ENCODE data around the gene S100A7. TPM values are rescaled to one million over a fixed set of nuclear protein-coding genes. Genes with fewer than 3 reads are reported as not detected.

The S100A7 gene
- total RNA-seq (2014; rRNA removed; shearing (Covaris generic)) = not detected in 2 replicates

DNA sequence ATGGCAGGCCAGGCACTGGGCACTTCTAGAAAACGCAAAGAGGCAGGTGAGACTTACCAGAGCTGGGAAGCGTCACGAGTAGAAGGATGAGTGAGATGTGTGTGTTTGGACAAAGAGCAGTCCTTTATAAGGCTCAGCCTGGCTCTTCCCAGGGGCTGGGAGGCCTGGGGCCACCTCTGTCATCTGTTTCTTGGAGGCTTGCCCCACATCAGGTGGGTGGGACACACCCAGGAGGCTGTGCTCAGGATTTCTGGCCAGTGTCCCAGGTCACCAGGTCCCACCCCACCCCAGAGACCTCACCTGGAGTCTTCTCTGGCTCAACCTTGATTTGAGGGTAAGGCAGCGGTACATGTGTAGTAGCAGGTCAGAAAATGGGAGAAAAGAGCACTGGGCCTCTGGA lies at the start of gene S100A7:
Gene S100A7, minus strand, starts transcription at position 101 of the 400 bp plus-strand sequence. CDS start 1,638 bp downstream, outside the sequence.
- DNase-seq (ENCODE audit: low spot score) = no peak

GRCh38 chr1:153509729-153510354 lies 49.4 kb upstream of the S100A7 start:
- peak; percentile 60 for DNase-seq (ENCODE audit: low spot score)

- DNase-seq (ENCODE audit: low spot score) = no peak
Measured at GRCh38 chr1:153509036-153509435, 48.6 kb upstream of the S100A7 start.

DNA sequence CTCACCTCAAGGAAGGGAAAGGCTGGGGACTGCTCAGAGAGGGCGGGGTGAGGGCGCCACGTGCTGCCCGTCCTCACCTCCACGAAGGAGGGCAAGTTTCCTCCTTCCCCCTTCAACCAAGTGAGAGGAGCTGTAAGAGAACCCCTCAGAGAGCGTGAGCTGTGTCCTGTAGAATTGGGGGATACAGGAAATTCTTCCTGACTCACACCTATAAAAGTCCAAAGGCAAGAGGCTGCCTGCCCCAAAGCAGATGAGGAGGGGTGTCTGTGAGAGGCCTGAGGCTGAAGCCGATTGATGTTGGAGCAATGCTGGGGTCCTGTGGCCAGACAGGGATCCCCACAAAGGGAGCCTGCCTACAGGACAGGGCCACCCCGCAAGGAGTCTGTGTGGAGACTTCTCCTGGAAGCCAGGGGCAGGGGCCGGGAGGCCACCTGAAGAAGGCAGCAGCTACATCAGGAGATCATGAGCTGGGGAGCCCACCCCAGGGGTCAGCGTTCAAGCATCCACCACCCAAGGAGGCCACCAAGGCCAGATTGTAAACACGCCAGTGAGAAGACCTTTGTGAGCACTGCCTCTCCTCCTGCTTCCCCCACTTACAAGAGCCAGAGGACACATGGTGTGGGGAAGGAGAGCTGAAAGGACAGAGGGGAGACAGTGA lies 47.6 kb upstream of the S100A7 start:
- DNase-seq (ENCODE audit: low spot score) = no peak

GRCh38 chr1:153506831-153507413 lies 46.5 kb upstream of the S100A7 start:
- peak; percentile 74 for DNase-seq (ENCODE audit: low spot score)

GRCh38 chr1:153506386-153506785 lies 45.9 kb upstream of the S100A7 start:
- no peak for DNase-seq (ENCODE audit: low spot score)

DNA sequence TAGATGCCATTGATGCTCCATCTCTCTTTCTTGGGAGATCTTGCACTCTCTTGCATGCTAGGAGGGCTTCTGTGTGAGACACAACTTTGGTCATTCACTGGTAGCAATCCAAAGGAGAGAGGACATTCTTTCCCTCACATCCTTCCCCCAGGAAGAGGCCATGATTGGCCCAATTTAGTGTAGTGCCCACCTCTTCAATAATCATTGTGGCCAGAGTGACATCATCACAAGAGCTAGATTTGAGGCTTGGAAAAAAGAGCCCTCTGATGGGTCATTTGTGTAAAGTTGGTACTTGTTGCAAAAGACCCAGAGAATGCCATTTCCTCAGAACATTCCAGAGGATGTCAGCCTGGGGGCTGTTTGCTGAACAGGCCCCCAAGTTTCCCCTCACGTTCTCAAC lies 45.1 kb upstream of the S100A7 start:
- DNase-seq (ENCODE audit: low spot score) = no peak

GRCh38 chr1:153503766-153504165 lies 43.3 kb upstream of the S100A7 start:
- DNase-seq (ENCODE audit: low spot score) = no peak

DNA sequence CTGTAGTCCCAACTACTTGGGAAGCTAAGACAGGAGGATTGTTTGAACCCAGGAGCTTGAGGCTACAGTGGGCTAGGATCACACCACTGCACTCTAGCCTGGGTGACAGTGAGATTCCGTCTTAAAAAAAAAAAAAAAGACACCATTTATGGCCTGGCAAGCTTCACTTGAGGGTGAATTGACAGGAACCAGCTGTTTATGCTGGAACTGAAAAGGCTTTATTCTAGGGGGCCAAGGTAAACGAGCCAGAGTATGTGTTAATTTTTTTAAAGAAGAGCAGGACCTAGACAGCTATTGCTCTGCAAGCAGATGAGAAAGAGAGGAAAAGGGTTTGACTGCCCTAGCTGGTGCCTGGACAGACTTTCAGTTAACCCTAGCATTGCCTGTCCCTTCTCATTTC lies 38.3 kb upstream of the S100A7 start:
- no peak for DNase-seq (ENCODE audit: low spot score)

DNA sequence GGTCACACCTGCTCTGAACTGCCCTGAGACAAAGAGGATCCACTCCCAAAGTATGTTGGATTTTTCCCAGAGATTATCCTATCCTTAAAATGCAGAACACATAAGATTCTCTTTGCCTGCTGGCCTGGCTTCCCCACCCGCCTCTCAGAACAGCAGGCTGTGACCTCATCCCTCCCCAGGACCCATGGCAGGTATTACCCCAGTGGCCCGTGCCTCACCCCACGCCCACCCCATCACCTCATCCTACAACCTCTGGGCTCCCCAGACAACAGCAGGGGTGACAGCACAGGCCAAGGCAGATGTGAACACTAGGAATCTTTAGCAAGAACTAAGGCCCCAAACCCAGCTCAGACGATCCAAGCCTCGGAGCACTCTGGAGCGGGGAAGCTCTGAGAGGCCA lies 35.1 kb upstream of the S100A7 start:
- no peak for DNase-seq (ENCODE audit: low spot score)

- peak; percentile 77 for DNase-seq (ENCODE audit: low spot score)
Measured at GRCh38 chr1:153494976-153495535, 34.6 kb upstream of the S100A7 start.

DNA sequence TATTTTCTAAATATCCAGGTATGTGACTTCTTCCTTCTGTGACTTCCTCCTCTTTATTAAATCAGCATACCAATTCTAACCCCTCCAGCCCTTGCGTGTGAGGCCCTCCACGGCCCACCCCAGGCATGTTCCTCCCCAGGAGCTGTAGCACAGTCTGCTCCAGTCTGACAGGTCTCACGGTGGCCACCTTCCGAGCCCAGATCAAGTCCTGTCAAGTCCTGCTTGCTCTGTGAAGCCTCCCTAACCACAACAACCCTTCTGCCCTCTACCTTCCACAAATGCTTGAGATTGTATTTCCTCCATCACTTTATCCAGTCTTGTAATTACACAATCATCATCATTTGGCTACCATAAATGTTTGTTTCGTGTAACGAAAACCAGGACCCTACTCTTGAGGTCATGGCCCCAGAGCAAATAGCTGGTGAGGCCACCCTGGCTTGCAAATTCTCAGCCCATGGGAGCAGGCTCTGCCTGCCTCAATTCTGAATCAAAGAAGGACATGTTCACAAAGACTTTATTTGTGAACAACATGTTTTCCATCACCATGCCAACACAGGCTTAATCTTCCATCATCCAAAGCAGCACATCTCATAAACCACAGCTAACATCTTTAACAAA lies 33.0 kb upstream of the S100A7 start:
- no peak for DNase-seq (ENCODE audit: low spot score)

DNA sequence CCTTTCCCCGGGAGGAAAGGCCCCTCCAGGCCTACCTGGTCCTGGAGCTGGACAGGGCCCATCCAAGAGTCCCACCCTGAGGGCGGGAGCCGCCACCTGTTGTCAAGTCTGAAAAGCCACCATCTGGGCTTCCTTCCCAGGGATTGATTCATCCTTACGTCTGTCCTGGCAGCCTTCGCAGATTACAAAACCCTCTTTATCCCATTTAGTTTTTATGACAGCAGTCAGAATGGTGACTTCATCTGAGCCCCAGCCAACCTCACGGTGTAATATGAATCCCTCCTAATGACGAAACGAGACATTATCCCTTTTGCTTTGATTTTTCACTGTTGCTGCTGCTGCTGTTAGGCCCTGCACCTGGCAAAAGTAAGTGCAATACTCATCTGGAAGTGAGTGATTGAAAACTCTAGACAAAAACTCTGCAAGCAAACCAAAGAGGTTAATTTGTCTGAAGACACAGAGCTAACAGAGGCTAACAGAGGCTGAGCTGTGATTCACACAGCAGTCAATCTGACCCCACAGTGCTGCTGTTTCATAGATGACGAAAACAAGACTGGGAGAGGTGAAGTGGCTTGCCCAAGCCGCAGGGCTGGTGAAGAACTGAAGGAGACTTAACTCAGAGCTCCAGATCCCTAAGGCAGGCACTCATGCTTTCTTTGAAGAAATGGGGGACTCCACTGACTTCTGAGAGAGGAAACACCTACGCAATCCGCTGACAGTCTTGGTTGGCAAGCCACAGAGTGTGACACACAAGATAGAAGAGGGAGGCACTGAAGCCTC lies 30.0 kb upstream of the S100A7 start:
- DNase-seq (ENCODE audit: low spot score) = no peak

- no peak for DNase-seq (ENCODE audit: low spot score)
Measured at GRCh38 chr1:153488731-153489130, 28.3 kb upstream of the S100A7 start.

GRCh38 chr1:153487707-153488106 lies 27.3 kb upstream of the S100A7 start:
- DNase-seq (ENCODE audit: low spot score) = no peak

- DNase-seq (ENCODE audit: low spot score) = no peak
Measured at GRCh38 chr1:153485863-153486262, 25.4 kb upstream of the S100A7 start.

DNA sequence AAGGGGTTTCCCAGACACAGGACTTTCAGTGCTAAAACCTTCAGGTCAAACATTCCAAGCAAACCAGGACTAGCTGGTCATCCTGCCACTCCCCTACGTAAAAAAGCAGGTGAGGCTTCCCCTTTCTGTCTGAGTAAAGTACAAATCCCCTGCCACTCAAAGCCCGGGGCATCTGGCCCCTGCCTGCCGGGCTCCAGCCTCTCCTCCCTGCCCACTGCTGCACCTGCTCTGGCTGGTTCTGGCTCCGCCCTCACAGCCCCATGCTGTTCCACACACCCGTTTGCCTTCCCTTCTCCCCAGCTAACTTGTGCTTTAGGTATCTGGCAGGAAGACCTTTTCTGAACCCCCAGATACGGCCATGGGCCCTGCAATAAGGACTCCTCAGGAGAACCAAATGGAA lies 23.3 kb upstream of the S100A7 start:
- DNase-seq (ENCODE audit: low spot score) = no peak

DNA sequence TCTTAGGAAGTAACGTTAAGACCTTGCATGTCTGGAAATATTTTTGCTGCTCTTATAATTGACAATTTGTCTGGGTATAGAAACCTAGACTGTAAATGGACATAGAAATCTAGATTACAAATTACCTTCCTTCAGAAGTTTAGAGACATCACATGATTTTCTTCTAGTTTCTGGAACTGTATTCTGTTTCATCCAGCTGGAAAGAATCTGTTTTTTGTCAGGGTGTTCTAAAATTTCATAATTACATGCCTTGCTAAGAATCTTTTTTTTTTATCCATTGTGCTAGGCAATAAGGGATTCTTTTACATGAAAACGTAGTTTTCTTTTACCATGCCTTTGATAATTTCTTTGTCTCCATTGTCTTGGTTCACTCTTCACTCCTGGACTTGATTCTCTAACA lies 20.7 kb upstream of the S100A7 start:
- DNase-seq (ENCODE audit: low spot score) = no peak

- DNase-seq (ENCODE audit: low spot score) = no peak
Measured at GRCh38 chr1:153478692-153479618, 18.5 kb upstream of the S100A7 start.

- DNase-seq (ENCODE audit: low spot score) = no peak
Measured at GRCh38 chr1:153478047-153478691, 17.7 kb upstream of the S100A7 start.

Data from HT-29 (cell line).